Right atrium auricular region (tissue), 2 donors: ENCODE data around the gene TFAM. TPM values are rescaled to one million over a fixed set of nuclear protein-coding genes. Genes with fewer than 3 reads are reported as not detected.
A peak's percentile ranks its signal among the peaks of the same experiment; 100 is the strongest.

Experiments
- DNase-seq: peaks from one replicate; pipeline ENCODE4 v3.0.0-alpha.2; 2019; ENCODE audit warnings: low spot score
- H3K27ac ChIP-seq, 2 donors: fragments of 200-600 bp; sonication (generic); 1 replicate in 1 of 2; 2 replicates in 1 of 2; pipeline ENCODE4 v1.5.1; 2016 to 2019
- H3K27me3 ChIP-seq, 2 donors: fragments of 200-600 bp; sonication (generic); one replicate each; pipeline versions ENCODE4 v1.5.1 to v1.6.0; 2017 to 2019
- H3K36me3 ChIP-seq: fragments of 200-600 bp; sonication (generic); one replicate; pipeline ENCODE4 v1.5.1; 2016
- H3K4me1 ChIP-seq, 2 donors: fragments of 200-600 bp; sonication (generic); one replicate each; pipeline versions ENCODE4 v1.5.1 to v1.6.0; 2017 to 2019
- H3K4me3 ChIP-seq, 2 donors: fragments of 200-600 bp; sonication (generic); 1 replicate in 1 of 2; 2 replicates in 1 of 2; pipeline ENCODE4 v1.5.1; 2017 to 2019; ENCODE audit warnings: mild to moderate bottlenecking in 1 of 2, moderate library complexity in 1 of 2
- H3K9me3 ChIP-seq, 2 donors: fragments of 200-600 bp; sonication (generic); one replicate each; pipeline ENCODE4 v1.5.1; 2019
- total RNA-seq, 2 donors: library from RNA; depleted of rRNA; stranded (reverse); fragments of >200 nt; gene quantifications; one replicate each; pipeline ENCODE4 v1.1.0, GENCODE V29; 2016
- TF ChIP-seq, protein P1 (sequence below), 2 donors: fragments of 200-600 bp; sonication (generic); IDR thresholded peaks; one replicate each; pipeline ENCODE4 v1.5.1; 2019; ENCODE audit warnings: antibody characterized with exemption in 2 of 2

The TFAM gene
- total RNA-seq, 2 donors from 2014 or later: 15.1 to 17.7 TPM

DNA sequence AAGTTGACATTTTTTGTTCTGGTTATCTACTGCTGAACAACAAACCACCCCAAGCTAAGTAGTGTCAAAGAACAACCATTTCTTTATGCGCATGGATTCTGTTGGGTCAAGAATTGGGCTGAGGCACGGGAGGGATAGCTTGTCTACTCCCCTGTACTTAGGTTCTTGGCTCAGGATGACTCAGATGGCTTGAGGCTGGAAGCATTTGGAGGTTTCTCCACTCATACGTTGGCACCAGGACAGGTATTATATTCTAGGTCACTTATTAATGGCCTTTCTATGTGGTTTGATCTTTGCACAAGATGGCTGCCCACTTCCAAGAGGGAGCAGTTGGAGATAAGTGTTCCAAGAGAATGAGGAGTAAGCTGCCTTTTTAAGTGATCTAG is 11.8 kb upstream of the TFAM start:
- H3K27ac ChIP-seq: no peak overlapping the region
- no peaks in the 10 kb centered on the region for H3K9me3 ChIP-seq
- no peaks in the 10 kb centered on the region for H3K4me1 ChIP-seq
- no peaks in the 10 kb centered on the region for H3K27me3 ChIP-seq
- DNase-seq: no peak
- no peaks in the 10 kb centered on the region for H3K36me3 ChIP-seq
- TF ChIP-seq, protein P1, sequence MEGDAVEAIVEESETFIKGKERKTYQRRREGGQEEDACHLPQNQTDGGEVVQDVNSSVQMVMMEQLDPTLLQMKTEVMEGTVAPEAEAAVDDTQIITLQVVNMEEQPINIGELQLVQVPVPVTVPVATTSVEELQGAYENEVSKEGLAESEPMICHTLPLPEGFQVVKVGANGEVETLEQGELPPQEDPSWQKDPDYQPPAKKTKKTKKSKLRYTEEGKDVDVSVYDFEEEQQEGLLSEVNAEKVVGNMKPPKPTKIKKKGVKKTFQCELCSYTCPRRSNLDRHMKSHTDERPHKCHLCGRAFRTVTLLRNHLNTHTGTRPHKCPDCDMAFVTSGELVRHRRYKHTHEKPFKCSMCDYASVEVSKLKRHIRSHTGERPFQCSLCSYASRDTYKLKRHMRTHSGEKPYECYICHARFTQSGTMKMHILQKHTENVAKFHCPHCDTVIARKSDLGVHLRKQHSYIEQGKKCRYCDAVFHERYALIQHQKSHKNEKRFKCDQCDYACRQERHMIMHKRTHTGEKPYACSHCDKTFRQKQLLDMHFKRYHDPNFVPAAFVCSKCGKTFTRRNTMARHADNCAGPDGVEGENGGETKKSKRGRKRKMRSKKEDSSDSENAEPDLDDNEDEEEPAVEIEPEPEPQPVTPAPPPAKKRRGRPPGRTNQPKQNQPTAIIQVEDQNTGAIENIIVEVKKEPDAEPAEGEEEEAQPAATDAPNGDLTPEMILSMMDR (IDR thresholded peaks at IDR 0.05): no peak
- no peak overlapping the region for H3K4me3 ChIP-seq

DNA sequence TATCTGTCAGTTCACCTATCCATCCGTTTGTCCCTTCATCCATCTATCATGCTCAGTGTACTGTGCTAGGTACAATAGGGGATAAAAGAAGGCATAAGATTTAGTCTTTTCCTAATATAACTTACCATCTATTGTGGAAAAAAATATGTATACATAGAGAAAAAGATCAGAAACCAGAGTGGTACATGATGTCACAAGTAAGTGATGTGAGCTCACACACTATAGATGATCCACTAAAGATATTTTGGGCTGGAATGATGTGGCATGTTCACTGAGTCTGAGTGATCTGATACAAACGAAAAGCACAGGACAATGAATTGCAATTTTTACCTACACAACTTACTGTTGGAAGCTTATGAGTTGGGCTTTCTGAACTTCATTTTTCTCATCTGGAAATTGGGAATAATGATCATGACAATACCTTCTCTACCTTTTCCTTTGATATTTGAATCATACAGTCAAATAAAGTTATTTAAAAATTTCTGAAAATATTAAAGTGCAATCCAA is 2.7 kb upstream of the TFAM start:
- TF ChIP-seq, protein P1 (IDR thresholded peaks at IDR 0.05): no peak
- DNase-seq: no peak

DNA sequence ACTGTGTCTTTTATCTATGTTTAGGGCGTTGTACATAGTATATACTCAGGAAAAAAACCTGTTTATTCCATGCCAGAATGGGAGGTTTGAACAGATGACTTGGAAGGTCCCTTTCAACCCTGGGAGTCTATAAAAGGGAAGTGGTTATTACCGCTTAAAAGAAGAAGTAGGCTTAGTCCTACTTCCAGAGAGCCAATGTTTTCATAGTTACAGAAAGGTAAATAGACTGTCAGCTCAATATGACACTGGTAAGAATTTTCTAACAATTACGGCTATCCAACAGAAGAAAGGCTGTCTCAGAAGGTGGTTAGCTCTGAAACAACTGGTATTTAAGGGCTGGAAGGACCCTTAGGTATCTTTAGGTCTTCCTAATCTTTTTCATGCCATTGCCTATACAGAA is 1.1 kb upstream of the TFAM start:
- H3K4me3 ChIP-seq: peak overlapping the region in 1 of 2 donors; percentile 86
- peak overlapping the region; percentile 89 to 93 for H3K27ac ChIP-seq
- H3K36me3 ChIP-seq: peaks cover 9% of the 10 kb centered on the region
- TF ChIP-seq, protein P1 (IDR thresholded peaks at IDR 0.05): no peak
- no peaks in the 10 kb centered on the region for H3K9me3 ChIP-seq
- H3K27me3 ChIP-seq: no peaks in the 10 kb centered on the region
- DNase-seq: no peak
- H3K4me1 ChIP-seq: peaks cover 0 to 22% of the 10 kb centered on the region in 2 donors

More for the DNA sequence above, 2.7 kb upstream of the TFAM start:
- H3K9me3 ChIP-seq: no peaks in the 10 kb centered on the region
- no peak overlapping the region for H3K4me3 ChIP-seq
- H3K36me3 ChIP-seq: no peaks in the 10 kb centered on the region
- no peaks in the 10 kb centered on the region for H3K27me3 ChIP-seq
- H3K27ac ChIP-seq: no peak overlapping the region
- peaks cover 0 to 22% of the 10 kb centered on the region in 2 donors for H3K4me1 ChIP-seq

DNA sequence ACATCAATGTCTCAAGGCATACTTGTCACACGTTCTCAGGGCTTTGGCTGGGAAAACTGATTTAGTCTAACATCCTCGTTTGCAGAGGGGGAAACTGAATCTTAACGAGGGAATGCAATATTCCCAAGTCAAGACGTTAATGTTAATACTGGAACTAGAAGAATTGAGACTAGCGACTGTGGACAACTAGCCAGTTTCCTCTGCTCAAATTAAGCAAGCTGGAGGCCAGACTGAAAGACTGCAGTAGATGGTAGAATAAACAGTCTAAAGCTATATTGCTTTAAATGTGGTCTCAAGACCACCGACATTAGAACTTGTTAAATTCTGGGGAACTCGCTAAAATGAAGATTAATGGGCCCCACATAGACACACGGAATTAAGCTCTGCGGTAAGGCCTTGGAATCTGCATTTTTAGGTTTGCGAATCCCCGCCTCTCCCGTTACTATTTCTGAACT is 639 bp upstream of the TFAM start:
- Histone ChIP-seq H3K36me3 (peaks cover 12% of the 10 kb centered on the region), H3K27ac (peak overlapping the region; percentile 89 to 93)
- no peak for DNase-seq

DNA sequence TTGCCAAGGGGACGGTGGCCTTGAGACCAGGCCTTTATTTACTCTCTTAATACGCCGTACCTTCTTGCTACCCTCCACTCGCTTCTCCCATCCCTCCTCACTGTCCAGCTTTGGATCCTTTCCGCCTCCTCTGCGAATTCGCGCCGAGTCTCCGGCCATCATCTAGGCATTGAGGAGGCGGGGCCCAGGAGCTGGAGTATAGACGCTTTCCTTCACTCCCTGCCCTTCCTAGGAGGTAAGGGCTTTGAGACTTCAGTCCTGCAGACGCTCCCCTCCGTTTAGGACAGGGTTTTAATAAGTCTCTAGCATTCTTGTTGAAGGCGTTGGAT is 538 bp downstream of the TFAM start:
- H3K4me3 ChIP-seq: peak overlapping the region; percentile 77 to 86
- H3K36me3 ChIP-seq: peaks cover 15% of the 10 kb centered on the region
- no peak for DNase-seq
- TF ChIP-seq, protein P1 (IDR thresholded peaks at IDR 0.05): no peak
- no peaks in the 10 kb centered on the region for H3K27me3 ChIP-seq
- no peaks in the 10 kb centered on the region for H3K9me3 ChIP-seq
- H3K4me1 ChIP-seq: peaks cover 0 to 22% of the 10 kb centered on the region in 2 donors
- peak overlapping the region; percentile 89 to 93 for H3K27ac ChIP-seq

More for the DNA sequence above, 639 bp upstream of the TFAM start:
- Histone ChIP-seq H3K4me1 (peaks cover 0 to 22% of the 10 kb centered on the region in 2 donors), H3K9me3 (no peaks in the 10 kb centered on the region), H3K4me3 (peak overlapping the region; percentile 77 to 86), H3K27me3 (no peaks in the 10 kb centered on the region)
- TF ChIP-seq, protein P1 (IDR thresholded peaks at IDR 0.05): no peak

DNA sequence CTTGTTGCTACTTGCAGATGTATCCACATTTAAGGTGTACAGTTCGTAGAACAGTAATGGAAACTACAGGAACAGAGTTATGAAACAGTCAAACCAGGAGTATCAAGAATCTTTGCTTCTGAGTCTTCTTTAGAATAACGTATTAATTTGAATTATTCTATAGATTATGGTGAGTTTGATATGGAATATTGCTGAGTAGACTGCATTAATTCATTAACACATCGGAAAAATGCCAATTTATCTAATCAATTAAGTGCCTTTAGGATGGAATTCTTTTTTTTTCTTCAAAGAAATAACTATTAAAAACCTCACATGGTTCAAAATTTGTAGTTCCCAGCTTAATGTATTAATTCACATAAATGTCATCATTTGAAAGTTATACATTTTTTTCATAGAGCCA is 3.8 kb downstream of the TFAM start:
- no peaks in the 10 kb centered on the region for H3K27me3 ChIP-seq
- H3K4me1 ChIP-seq: peaks cover 0 to 19% of the 10 kb centered on the region in 2 donors
- TF ChIP-seq, protein P1 (IDR thresholded peaks at IDR 0.05): no peak
- peaks cover 30% of the 10 kb centered on the region for H3K36me3 ChIP-seq
- H3K9me3 ChIP-seq: no peaks in the 10 kb centered on the region
- H3K27ac ChIP-seq: no peak overlapping the region
- H3K4me3 ChIP-seq: no peak overlapping the region
- no peak for DNase-seq
